GM18505 (cell line): Measurements from ENCODE around the gene SLAMF9.

Experiments
- ATAC-seq: cut with Tn5 transposase; IDR thresholded peaks from one replicate; pipeline ENCODE4 v1.9.1; 2021; ENCODE audit not compliant: unreplicated experiment
- POLR2A ChIP-seq: IDR thresholded peaks from 4 replicates; pipeline ENCODE4 v1.6.1; 2011; ENCODE audit warnings: borderline replicate concordance; ENCODE audit not compliant: insufficient read depth, insufficient read length; ENCODE audit errors: extremely low read depth

The SLAMF9 gene

GRCh38 chr1:159946242-159947187 lies 7.5 kb downstream of the SLAMF9 start:
- ATAC-seq: no peak
- no peak for TF ChIP-seq POLR2A

- no peak for ATAC-seq
- TF ChIP-seq POLR2A: no peak
Observed at GRCh38 chr1:159945483-159946241, 8.4 kb downstream of the SLAMF9 start, which contains the start of gene IGSF9. TSS of gene IGSF9 (minus strand) at chr1:159945613. CDS start at chr1:159943454, 2,159 bp downstream.

- no peak for TF ChIP-seq POLR2A
- ATAC-seq: no peak
Observed at GRCh38 chr1:159944623-159945455, 9.2 kb downstream of the SLAMF9 start.

- ATAC-seq: no peak
- no peak for TF ChIP-seq POLR2A
Observed at GRCh38 chr1:159943908-159944622, 10.0 kb downstream of the SLAMF9 start.

- no peak for TF ChIP-seq POLR2A
- no peak for ATAC-seq
Observed at GRCh38 chr1:159943278-159943640, 10.8 kb downstream of the SLAMF9 start.

- no peak for ATAC-seq
- TF ChIP-seq POLR2A: no peak
Observed at GRCh38 chr1:159942632-159943277, 11.3 kb downstream of the SLAMF9 start.

GRCh38 chr1:159941591-159942560 lies 12.2 kb downstream of the SLAMF9 start:
- ATAC-seq: no peak
- no peak for TF ChIP-seq POLR2A

GRCh38 chr1:159941141-159941540 lies 12.9 kb downstream of the SLAMF9 start:
- no peak for TF ChIP-seq POLR2A
- ATAC-seq: no peak

GRCh38 chr1:159940006-159940620 lies 13.9 kb downstream of the SLAMF9 start:
- no peak for ATAC-seq
- TF ChIP-seq POLR2A: no peak

- no peak for ATAC-seq
- no peak for TF ChIP-seq POLR2A
Observed at GRCh38 chr1:159939678-159940002, 14.4 kb downstream of the SLAMF9 start.
